Activated CD8-positive, alpha-beta memory T cell treated with anti-CD3 and anti-CD28 coated beads, Interleukin-2, amount 50 U/mL, for 24 hours (primary cell): ENCODE data around the gene TSTD1.
"Not testable (repeated sequence)": the region's sequence is repeated elsewhere in the genome, so short reads cannot be mapped to it uniquely, and the experiment has no call there.

Experiments
- DNase-seq: peaks from one replicate; pipeline ENCODE4 v3.0.0-alpha.2; 2020; ENCODE audit errors: extremely low read depth

Gene TSTD1

DNA sequence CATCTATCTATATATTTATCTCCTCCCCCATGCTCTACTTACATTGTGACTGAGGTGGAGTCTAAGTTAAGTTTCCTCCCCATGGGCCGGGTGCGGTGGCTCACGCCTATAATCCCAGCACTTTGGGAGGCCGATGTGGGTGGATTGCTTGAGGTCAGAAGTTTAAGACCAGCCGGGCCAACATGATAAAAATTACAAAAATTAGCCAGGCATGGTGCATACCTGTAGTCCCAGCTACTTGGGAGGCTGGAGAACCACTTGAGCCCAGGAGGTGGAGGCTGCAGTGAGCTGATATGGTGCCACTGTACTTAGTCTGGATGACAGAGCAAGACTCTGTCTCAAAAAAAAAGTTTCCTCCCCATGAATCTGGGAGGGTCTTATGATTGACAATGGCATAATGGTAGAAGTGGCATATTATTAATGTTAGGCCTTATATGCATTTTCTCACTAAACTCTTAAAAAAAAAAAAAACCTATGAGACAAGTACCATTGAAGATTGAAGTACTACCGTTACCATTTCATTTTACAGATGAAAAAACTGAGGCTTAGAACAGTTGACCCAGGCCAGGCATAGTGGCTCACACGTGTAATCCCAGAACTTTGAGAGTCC is 29.1 kb downstream of the TSTD1 start:
- no peak for DNase-seq

DNA sequence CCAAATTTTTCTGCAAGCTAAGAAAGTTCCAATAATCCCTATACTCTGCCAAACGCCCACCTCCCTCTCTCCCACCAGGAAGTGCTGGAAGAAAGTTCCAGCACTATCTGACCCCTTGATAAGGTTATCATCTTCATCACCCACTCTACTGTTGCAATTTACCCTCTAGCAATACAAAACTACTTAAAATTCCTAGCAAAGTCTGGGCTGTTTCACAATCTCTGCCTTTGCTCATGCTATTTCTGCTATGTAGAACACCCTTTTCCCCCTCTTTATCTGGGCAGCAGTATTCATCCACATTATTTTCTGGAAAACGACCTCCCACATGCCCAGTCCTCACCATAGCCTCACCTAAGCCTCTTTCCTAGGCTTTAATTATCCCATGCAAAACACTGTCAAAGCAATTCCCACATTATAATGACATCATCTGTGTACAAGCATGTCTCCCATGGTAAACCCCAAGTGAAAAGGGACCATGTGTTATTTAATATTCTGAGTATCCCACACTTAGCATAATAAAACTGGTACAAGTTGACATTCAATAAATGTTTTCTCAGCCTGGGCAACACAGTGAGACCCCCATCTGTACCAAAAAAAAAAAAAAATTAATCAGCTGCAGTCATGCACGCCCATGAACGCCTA is 29.8 kb downstream of the TSTD1 start:
- DNase-seq: no peak

DNA sequence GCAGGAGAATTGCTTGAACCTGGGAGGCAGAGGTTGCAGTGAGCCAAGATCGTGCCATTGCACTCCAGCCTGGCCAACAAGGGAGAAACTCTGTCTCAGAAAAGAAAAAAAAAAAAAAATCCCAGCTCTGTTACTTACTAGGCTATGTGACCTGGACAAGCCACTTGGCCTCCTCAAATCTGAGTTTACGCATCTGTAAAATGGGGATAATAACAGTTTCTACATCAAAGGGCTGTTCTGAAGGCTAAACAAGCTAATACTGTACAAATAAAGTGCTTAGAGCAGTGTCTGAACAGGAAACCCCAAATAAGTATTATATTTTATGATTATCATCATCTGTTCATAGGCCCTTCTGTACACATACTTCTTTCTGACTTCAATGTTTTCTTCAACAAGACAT is 31.4 kb downstream of the TSTD1 start:
- no peak for DNase-seq

DNA sequence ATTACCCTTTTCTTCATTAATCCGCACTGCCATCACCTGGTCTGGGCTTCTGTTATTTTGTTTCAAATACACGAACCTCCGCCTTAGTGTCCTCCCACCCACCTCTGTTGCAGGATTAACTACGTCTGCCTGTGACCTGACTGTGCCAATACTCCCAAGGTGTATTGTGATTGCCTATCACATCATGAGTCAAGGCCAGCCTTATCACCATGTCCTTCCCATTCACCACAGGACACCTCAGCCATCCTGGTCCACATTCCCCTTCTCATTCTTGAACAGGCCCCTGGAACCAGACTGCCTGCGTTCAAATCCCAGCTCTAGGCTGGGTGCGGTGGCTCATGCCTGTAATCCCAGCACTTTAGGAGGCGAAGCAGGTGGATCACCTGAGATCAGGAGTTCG is 32.2 kb downstream of the TSTD1 start:
- no peak for DNase-seq

DNA sequence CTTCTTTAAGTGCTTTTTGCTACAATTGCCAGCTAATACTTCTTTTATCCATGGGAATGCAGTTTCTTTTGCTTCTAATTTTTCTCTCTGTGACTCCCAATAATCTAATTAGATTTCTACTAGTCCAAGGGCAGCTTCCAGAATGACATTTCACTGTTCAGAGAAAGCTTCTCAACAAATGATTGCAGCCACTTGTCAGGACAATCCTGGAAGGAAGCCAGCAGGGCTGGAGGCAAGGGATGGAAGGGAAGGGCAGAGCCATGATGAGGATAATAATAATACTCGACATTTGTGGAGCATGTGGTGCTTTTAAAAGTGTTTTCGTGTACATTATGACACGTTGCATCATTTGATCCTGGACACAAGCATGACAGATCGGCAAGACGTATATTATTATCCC is 37.2 kb downstream of the TSTD1 start:
- no peak for DNase-seq

DNA sequence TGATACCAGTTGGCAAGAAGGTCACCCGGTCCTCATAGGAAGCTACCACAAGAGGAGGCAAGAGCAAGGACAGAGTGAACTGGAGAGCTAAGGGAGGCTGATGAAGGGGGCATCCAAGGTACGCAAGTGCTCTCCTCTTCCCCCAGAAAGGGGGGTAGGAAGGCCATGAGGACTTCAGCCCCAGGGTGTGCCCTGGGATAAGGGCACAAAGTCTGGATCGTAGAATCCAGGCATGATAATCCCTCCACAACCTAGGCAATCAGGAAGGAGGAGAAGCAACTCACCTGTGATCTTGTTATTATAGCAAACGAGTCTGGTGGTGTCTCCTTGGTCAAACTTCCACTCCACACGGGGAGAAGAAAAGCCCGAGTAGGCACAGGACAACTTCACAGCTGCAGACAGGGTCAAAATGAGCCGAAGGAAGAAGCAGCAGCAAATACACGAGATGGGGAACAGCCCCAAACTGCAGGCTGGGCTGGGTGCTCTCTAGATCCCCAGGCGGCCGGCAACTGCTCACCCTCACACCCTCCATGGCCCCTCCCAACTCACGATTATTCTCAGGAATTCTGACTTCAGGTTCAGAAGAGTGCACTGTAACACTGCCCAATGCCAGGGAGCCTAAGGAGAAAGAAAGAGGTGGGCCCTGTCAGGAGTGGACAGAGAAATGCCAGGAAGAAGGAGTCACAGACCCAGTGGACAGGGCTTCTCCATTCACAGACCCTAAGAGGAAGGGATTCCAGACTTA is 37.9 kb downstream of the TSTD1 start:
- no peak for DNase-seq

DNA sequence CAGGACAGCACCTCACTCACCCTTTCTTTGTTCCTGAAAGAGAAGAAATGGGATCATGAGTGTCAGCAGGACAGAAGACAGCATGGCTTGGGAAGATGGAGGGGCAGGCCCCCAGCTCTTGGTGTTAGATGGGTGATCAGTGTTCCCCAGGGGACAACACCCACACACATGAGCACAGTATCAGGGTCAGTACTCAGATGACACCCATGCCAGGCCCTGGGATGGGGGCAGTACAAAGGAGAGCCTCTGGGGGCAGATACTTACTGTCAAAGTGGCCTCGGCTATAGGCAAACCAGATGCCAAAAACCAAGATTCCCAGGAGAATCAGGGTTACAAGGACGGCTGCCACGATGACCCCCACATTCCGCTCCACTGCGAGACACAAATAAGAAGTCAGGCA is 39.4 kb downstream of the TSTD1 start:
- DNase-seq: no peak

DNA sequence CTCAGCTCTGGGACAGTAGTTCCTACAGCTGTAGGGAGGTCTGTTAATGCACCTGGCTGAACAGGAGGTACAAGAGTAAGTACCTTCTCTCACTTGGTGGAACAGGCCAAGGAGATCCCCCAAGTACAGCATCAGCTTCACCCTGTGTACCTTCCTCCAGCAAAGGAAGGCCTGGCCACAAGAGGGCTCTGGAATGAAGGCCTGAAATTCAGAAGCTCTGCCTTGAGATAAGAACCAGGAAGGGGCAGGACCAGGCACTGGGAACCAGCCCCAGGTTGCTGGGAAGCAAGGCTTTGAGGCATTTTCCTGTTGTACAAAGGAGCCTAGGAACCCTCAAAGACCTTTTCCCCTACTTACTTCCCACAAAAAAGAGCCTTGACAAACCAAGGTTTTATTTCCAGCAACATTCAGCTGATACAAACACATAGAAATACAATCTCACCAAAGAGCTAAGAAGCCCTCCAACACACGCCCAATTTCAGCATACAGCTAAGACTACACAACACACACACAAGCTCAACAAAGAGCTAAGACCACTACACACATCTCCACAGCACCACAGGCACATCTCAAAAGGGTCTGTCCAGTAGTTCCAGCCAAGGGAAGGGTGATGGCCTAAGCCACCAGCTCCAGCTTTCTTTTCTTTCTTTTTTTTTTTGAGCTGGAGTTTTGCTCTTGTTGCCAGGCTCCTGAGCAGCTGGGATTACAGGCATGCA is 41.3 kb downstream of the TSTD1 start:
- DNase-seq: no peak

DNA sequence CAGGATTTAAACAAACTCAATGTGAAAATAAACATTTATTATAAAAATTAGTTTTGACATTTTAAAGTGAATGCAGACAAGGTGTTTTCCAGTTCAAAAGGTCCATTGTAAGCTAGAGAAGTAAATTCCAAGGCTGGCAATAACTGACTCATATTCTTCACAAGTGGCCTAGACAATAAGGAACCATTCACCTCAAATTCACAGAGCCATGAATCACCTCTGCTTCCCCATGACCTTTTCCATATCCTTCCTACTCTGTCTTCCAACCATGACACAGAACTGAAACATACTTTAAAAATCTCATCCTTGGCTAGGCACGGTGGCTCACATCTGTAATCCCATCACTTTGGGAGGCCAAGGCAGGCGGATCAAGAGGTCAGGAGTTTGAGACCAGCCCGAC is 42.6 kb downstream of the TSTD1 start:
- DNase-seq: no peak

DNA sequence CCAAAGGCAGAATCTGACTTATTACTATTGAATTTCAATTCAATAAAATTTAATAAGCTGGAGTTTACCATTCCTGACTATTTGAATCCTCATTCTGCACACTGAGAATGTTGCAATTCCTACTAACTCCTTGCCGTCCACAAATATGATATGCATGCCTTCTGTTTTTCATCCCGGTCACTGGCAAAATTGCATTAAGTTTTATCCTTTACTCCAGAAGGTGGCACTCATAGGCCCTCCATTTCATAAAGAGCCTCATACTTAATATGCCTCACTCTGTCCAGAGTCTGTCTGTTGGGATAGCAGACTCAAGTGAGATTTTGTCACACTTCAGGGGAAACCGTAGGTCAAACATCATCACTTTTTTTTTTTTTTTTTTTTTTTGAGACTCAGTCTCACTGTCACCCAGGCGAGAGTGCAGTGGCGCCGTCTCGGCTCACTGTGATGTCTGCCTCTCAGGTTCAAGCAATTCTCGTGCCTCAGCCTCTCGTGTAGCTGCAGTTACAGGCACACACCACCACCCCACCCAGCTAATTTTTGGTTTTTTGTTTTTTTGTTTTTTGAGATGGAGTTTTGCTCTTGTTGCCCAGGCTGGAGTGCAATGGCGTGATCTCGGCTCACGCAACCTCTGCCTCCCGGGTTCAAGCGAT is 45.1 kb downstream of the TSTD1 start:
- no peak for DNase-seq

DNA sequence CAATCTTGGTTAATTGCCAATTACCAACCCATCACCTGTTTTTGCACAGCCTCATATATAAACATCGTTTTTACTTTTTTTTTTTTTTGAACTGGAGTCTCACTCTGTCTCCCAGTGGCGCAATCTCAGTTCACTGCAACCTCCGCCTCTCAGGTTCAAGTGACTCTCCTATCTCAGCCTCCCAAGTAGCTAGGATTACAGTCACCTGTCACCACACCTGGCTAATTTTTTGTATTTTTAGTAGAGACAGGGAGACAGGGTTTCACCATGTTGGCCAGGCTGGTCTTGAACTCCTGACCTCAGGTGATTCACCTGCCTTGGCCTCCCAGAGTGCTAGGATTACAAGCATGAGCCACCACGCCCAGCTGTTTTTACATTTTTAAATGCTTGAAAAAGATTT is 46.7 kb downstream of the TSTD1 start:
- not testable (repeated sequence) for DNase-seq
